HG03378 (cell line): ENCODE data around the gene CXorf51B.
"Not testable (repeated sequence)": the region's sequence is repeated elsewhere in the genome, so short reads cannot be mapped to it uniquely, and the experiment has no call there.

Experiments used
- ATAC-seq: cut with Tn5 transposase; IDR thresholded peaks from one replicate; pipeline ENCODE4 v1.9.1; 2021; ENCODE audit warnings: mild to moderate bottlenecking, moderate library complexity; ENCODE audit not compliant: unreplicated experiment

CXorf51B gene

DNA sequence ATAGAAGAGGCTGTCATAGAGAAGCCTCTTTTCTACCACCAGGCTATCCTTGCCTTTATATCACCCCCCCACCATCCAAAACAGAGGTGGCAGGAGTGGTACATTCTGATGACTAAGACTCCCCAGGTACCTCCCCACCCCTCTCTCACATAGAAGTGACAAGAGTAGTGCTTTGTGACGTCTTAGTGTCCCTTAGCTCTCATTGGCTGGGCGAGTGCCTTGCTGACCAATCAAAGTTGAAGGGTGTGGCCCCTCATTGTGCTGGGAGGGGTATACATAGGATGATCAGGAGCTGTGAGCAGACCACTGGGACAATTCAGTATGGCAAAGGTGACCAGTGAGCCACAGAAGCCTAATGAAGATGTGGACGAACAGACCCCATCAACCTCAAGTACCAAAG, at the start of gene CXorf51B:
CXorf51B (plus strand) TSS at position 301 of the 400 bp plus-strand sequence; CDS start at position 322, 21 bp downstream.
- ATAC-seq, result not testable (repeated sequence)

- ATAC-seq, result not testable (repeated sequence)
Measured at GRCh38 chrX:146814644-146815043, 5.1 kb downstream of the CXorf51B start, which contains the start of gene CXorf51A. Gene CXorf51A (minus strand): TSS chrX:146814744. CDS start chrX:146814723, 21 bp downstream.

DNA sequence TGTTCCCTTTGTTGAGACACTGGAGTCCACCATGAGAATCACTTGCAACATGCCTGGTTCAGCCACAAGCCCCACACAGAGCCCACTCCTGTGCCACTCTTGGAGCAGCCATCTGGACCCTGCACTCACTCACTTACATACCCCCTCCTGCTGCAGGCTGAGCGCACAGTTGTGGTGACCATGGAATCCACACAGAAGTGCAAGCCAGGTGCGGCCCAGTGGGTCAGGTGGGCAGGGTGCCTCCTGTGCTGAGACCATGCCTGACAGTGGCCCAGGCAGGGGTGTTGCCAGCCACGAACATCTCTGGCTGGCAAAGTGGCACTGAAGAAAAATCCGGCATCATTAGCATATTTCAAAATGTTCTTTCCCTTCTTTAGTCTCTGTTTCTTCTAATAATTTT, 22.4 kb downstream of the CXorf51B start:
- no peak for ATAC-seq

GRCh38 chrX:146854281-146854680, 44.7 kb downstream of the CXorf51B start:
- no peak for ATAC-seq
